ENCODE measurements around the gene LRRC72. TPM values are rescaled to one million over a fixed set of nuclear protein-coding genes. Genes with fewer than 3 reads are reported as not detected.

Gene LRRC72
- total and polyA plus RNA-seq, 10 of the 15 experiments (the other 5 are each of a cell fraction or from before 2014, with no cell fraction given), result not detected

DNA sequence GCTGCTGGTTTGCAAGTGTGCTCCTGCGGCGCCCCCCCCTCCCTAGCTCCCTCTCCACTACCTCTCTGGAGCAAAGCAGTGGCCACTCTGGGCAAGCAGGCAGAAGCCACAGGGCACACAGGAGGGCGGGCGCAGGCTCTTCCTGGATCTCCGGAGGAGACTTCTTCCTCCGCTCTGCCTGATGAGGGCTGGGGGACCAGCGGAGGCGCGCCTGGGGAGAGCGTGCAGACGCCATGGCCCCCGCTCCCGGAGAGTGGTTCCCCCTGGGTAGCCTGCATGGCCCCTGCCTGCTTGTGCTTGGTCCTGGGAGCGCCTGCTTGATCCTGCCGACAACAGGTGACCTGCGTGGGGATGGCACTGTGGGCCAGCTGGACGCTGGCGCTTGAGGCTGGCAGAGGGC lies 89.9 kb downstream of the LRRC72 start:
- FAIRE-seq, result no peak
- intact Hi-C loops (cut with micrococcal nuclease; ENCODE audit: unreplicated experiment) (no loop called here), in situ Hi-C loops (cut with MboI) (no loop called here)
- Histone ChIP-seq H3K4me2 (ENCODE audit: control insufficient read depth, insufficient read depth) (no peak overlapping the region), H3K36me3 (ENCODE audit: control insufficient read depth in 2 of 2, insufficient read depth in 2 of 2, low read length in 1 of 2) (no peaks in the 10 kb centered on the region), H4K20me1 (ENCODE audit: control insufficient read depth, insufficient read depth) (no peaks in the 10 kb centered on the region), H3K9me3 (replicated peaks; ENCODE audit: control insufficient read depth, insufficient read depth, low read length) (no peaks in the 10 kb centered on the region), H3K27ac (ENCODE audit: control insufficient read depth, insufficient read depth) (no peak overlapping the region), H3K4me1 (ENCODE audit: control insufficient read depth, insufficient read depth, low read length) (no peaks in the 10 kb centered on the region), H3K27me3 (replicated peaks in 1 of 2; ENCODE audit: control insufficient read depth in 2 of 2, insufficient read depth in 2 of 2, low read length in 1 of 2) (no peaks in the 10 kb centered on the region; a peak in 1 of 4 replicates), H3K79me2 (ENCODE audit: control insufficient read depth, insufficient read depth, low read length) (no peaks in the 10 kb centered on the region), H2AFZ (ENCODE audit: control insufficient read depth, low read depth, low read length) (no peak overlapping the region), H3K9ac (ENCODE audit: control insufficient read depth, insufficient read depth, low read length) (no peak overlapping the region), H3K4me3 (no peak overlapping the region)
- no peak for DNase-seq (ENCODE audit: low read depth, low spot score)
- ChIA-PET POLR2A (no interaction called here), SMC1A (ENCODE audit: uncharacterized antibody, unreplicated experiment) (interaction anchor here (0.6 kb wide), 1 partner anchor 18 kb away, joined by 3 read pairs; no protein-coding TSS in a partner anchor), RAD21 (ENCODE audit: unreplicated experiment) (no interaction called here), CTCF (no interaction called here)
- TF ChIP-seq IKZF1 (conservative IDR thresholded peaks at IDR 0.05), result no peak
- TF ChIP-seq FOS (IDR thresholded peaks at IDR 0.05; ENCODE audit: borderline replicate concordance, extremely low read depth, insufficient read length), result no peak
- no peak for TF ChIP-seq REST (IDR thresholded peaks at IDR 0.05; ENCODE audit: low read depth, low read length)
- no peak for TF ChIP-seq RAD51 (IDR thresholded peaks at IDR 0.05)
- no peak for TF ChIP-seq STAT3 (IDR thresholded peaks at IDR 0.05; ENCODE audit: low read depth, low read length)
- no peak for TF ChIP-seq NR2C2 (IDR thresholded peaks at IDR 0.05; ENCODE audit: borderline replicate concordance, control insufficient read depth, insufficient read length, low read depth)
- TF ChIP-seq PAX8 (IDR thresholded peaks at IDR 0.05), result no peak
- no peak for TF ChIP-seq MTA3 (IDR thresholded peaks at IDR 0.05; ENCODE audit: borderline replicate concordance, low read length)
- no peak for TF ChIP-seq PAX5 (IDR thresholded peaks at IDR 0.05; ENCODE audit: borderline replicate concordance, low read depth, low read length)
- TF ChIP-seq MYC (IDR thresholded peaks at IDR 0.05; ENCODE audit: insufficient read depth, insufficient read length, insufficient replicate concordance, low read length, severe bottlenecking), result no peak
- TF ChIP-seq IRF4 (IDR thresholded peaks at IDR 0.05; ENCODE audit: low read depth, low read length), result no peak
- TF ChIP-seq, protein P1, sequence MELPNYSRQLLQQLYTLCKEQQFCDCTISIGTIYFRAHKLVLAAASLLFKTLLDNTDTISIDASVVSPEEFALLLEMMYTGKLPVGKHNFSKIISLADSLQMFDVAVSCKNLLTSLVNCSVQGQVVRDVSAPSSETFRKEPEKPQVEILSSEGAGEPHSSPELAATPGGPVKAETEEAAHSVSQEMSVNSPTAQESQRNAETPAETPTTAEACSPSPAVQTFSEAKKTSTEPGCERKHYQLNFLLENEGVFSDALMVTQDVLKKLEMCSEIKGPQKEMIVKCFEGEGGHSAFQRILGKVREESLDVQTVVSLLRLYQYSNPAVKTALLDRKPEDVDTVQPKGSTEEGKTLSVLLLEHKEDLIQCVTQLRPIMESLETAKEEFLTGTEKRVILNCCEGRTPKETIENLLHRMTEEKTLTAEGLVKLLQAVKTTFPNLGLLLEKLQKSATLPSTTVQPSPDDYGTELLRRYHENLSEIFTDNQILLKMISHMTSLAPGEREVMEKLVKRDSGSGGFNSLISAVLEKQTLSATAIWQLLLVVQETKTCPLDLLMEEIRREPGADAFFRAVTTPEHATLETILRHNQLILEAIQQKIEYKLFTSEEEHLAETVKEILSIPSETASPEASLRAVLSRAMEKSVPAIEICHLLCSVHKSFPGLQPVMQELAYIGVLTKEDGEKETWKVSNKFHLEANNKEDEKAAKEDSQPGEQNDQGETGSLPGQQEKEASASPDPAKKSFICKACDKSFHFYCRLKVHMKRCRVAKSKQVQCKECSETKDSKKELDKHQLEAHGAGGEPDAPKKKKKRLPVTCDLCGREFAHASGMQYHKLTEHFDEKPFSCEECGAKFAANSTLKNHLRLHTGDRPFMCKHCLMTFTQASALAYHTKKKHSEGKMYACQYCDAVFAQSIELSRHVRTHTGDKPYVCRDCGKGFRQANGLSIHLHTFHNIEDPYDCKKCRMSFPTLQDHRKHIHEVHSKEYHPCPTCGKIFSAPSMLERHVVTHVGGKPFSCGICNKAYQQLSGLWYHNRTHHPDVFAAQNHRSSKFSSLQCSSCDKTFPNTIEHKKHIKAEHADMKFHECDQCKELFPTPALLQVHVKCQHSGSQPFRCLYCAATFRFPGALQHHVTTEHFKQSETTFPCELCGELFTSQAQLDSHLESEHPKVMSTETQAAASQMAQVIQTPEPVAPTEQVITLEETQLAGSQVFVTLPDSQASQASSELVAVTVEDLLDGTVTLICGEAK (IDR thresholded peaks at IDR 0.05; ENCODE audit: borderline replicate concordance), result no peak
- TF ChIP-seq E2F8 (IDR thresholded peaks at IDR 0.05; ENCODE audit: low read depth, partially characterized antibody), result no peak
- no peak for TF ChIP-seq CHD2 (IDR thresholded peaks at IDR 0.05; ENCODE audit: borderline replicate concordance, low read depth, low read length)
- TF ChIP-seq CEBPB (IDR thresholded peaks at IDR 0.05; ENCODE audit: borderline replicate concordance in 1 of 2, low read depth in 2 of 2, low read length in 2 of 2), result no peak
- 76% methylated on average over 18 of the region's 18 CpGs for WGBS (ENCODE audit: insufficient coverage, insufficient replicate concordance, low lambda C conversion rate, missing lambda C conversion rate)
- ATAC-seq, result no peak
- no TSS peak for BruUV-seq (replicated peaks)
